22Rv1 (cell line): Measurements from ENCODE around the gene PWWP2B.

Experiments used
- CTCF ChIP-seq: fragments of 450-650 bp; IDR thresholded peaks from 2 replicates; pipeline ENCODE4 v1.5.1; 2017; ENCODE audit warnings: mild to moderate bottlenecking
- ZFX ChIP-seq: fragments of 450-650 bp; IDR thresholded peaks from 2 replicates; pipeline ENCODE4 v1.6.1; 2017; ENCODE audit warnings: antibody characterized with exemption, borderline replicate concordance

DNA sequence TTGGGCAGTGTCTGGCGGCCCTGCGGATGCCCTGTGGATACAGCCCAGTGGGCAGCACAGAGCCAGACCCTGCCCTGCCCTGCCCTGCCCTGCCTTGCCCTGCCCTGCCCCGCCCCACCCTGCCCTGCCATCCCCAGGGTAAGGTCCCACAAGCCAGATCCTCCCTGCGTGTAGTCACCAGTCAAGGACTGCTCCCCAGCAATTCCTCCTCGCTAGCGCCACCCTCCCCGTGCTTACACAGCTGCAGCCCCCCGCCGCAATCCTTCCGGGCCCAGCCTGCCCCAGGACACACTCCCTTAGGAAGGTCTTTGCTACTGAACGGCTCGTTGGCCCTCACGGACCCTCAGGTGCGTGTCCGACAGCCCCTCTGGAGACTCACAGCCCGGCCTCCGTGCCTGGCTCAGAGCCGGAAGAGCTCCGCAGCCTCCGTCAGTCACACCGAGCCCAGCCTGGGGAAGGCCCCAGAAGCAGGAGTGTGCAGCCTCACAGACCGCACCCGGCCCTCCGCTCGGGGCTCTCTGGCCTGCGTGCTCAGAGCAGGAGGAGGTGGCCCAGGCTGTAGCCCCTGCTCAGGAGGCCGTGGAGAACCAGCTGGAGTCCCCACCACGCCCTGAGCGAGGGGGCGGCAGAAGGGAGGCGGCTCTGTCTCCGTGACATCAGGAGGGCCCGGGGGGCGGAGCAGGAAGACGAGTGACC lies 68.3 kb downstream of the PWWP2B start:
- TF ChIP-seq CTCF = no peak
- no peak for TF ChIP-seq ZFX
